Suppressor macrophage treated with lipopolysaccharide for 1 hour (primary cell): ENCODE data around the gene FPR3.
"Not testable (repeated sequence)": the region's sequence is repeated elsewhere in the genome, so short reads cannot be mapped to it uniquely, and the experiment has no call there.

Experiments used
- DNase-seq, 3 donors: peaks; one replicate each; pipeline ENCODE4 v3.0.0-alpha.2; 2020 to 2022

Gene FPR3

GRCh38 chr19:51794885-51795490, at the start of gene FPR3:
FPR3 (plus strand) TSS chr19:51795157; CDS start chr19:51823749, 28,592 bp downstream.
- DNase-seq: peak in 2 of 3 donors; percentile 70 to 72

GRCh38 chr19:51746731-51747130, 48.2 kb upstream of the FPR3 start:
- no peak for DNase-seq

- no peak for DNase-seq
Measured at GRCh38 chr19:51749979-51750378, 45.0 kb upstream of the FPR3 start.

- DNase-seq: peak in 1 of 3 donors; percentile 51
Measured at GRCh38 chr19:51750400-51751094, 44.4 kb upstream of the FPR3 start.

- DNase-seq: peak; percentile 83 to 91 (median 89)
Measured at GRCh38 chr19:51751655-51752054, 43.3 kb upstream of the FPR3 start, which contains the start of gene FPR1. FPR1 (minus strand) TSS chr19:51751878; CDS start chr19:51746994, 4,884 bp downstream.

- peak; percentile 86 to 96 (median 93) for DNase-seq
Measured at GRCh38 chr19:51754109-51754508, 40.8 kb upstream of the FPR3 start.

- no peak for DNase-seq
Measured at GRCh38 chr19:51754770-51755169, 40.2 kb upstream of the FPR3 start.

- DNase-seq: peak in 1 of 3 donors; percentile 43
Measured at GRCh38 chr19:51755571-51755970, 39.4 kb upstream of the FPR3 start.

GRCh38 chr19:51760697-51761356, 34.1 kb upstream of the FPR3 start, which contains the start of gene FPR2:
FPR2 (plus strand) TSS chr19:51761180; CDS start chr19:51768659, 7,479 bp downstream.
- DNase-seq: peak in 2 of 3 donors; percentile 52 to 70

GRCh38 chr19:51761696-51762095, 33.3 kb upstream of the FPR3 start:
- DNase-seq: no peak

GRCh38 chr19:51765086-51765485, 29.9 kb upstream of the FPR3 start:
- DNase-seq: no peak

- DNase-seq: peak; percentile 90 to 96 (median 95)
Measured at GRCh38 chr19:51766461-51766860, 28.5 kb upstream of the FPR3 start.

GRCh38 chr19:51771376-51772130, 23.4 kb upstream of the FPR3 start:
- DNase-seq: peak; percentile 82 to 95 (median 88)

GRCh38 chr19:51772977-51773376, 22.0 kb upstream of the FPR3 start:
- peak; percentile 78 to 82 (median 81) for DNase-seq

GRCh38 chr19:51776561-51776960, 18.4 kb upstream of the FPR3 start:
- not testable (repeated sequence) for DNase-seq

GRCh38 chr19:51777570-51778462, 17.1 kb upstream of the FPR3 start:
- DNase-seq: peak; percentile 87 to 95 (median 93)

GRCh38 chr19:51779181-51779580, 15.8 kb upstream of the FPR3 start:
- DNase-seq: no peak

GRCh38 chr19:51779703-51780102, 15.3 kb upstream of the FPR3 start:
- DNase-seq: no peak

GRCh38 chr19:51780270-51780669, 14.7 kb upstream of the FPR3 start:
- DNase-seq: no peak

- DNase-seq: no peak
Measured at GRCh38 chr19:51781999-51782398, 13.0 kb upstream of the FPR3 start.

- peak; percentile 68 to 85 (median 81) for DNase-seq
Measured at GRCh38 chr19:51783372-51783771, 11.6 kb upstream of the FPR3 start.
